ENCODE data around the gene CHCHD4. TPM values are rescaled to one million over a fixed set of nuclear protein-coding genes. Genes with fewer than 3 reads are reported as not detected.

Gene CHCHD4
- total RNA-seq, 1 experiment from 2014 or later = 27.5 TPM

DNA sequence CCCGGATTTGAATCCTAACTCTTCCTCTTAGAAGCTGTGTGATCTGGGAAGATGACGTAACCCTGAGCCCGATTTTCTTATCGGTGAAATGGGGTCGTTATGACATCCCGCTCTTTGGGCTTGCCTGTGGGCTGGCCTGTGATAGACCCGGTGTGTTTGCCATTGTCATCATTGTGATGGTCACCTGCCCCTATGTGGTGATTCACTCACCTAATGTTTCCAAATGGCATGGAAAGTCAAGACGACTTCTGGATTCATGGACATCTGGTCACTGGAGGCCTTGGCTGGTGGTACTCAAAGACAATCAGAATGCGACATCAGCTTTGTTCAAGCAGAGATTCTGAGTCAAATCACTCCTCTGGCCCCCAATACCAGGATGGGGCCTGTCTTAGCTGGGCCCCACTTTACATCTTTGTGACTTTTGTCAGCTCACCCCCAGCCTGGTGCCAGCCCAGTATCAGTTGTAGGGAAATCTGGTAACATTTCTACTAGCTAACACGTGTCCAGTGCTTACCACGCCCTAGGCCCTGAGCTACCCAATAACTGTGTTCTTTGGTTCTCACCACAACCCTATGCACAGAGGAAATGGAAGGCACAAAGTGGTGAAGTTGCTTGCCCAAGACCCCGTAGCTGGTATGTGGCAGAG is 3.0 kb upstream of the CHCHD4 start (continued):
- TF ChIP-seq, protein P1, sequence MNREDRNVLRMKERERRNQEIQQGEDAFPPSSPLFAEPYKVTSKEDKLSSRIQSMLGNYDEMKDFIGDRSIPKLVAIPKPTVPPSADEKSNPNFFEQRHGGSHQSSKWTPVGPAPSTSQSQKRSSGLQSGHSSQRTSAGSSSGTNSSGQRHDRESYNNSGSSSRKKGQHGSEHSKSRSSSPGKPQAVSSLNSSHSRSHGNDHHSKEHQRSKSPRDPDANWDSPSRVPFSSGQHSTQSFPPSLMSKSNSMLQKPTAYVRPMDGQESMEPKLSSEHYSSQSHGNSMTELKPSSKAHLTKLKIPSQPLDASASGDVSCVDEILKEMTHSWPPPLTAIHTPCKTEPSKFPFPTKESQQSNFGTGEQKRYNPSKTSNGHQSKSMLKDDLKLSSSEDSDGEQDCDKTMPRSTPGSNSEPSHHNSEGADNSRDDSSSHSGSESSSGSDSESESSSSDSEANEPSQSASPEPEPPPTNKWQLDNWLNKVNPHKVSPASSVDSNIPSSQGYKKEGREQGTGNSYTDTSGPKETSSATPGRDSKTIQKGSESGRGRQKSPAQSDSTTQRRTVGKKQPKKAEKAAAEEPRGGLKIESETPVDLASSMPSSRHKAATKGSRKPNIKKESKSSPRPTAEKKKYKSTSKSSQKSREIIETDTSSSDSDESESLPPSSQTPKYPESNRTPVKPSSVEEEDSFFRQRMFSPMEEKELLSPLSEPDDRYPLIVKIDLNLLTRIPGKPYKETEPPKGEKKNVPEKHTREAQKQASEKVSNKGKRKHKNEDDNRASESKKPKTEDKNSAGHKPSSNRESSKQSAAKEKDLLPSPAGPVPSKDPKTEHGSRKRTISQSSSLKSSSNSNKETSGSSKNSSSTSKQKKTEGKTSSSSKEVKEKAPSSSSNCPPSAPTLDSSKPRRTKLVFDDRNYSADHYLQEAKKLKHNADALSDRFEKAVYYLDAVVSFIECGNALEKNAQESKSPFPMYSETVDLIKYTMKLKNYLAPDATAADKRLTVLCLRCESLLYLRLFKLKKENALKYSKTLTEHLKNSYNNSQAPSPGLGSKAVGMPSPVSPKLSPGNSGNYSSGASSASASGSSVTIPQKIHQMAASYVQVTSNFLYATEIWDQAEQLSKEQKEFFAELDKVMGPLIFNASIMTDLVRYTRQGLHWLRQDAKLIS (CRISPR knock-in tag; IDR thresholded peaks at IDR 0.05; ENCODE audit: borderline replicate concordance) = no peak
- TF ChIP-seq, protein P2, sequence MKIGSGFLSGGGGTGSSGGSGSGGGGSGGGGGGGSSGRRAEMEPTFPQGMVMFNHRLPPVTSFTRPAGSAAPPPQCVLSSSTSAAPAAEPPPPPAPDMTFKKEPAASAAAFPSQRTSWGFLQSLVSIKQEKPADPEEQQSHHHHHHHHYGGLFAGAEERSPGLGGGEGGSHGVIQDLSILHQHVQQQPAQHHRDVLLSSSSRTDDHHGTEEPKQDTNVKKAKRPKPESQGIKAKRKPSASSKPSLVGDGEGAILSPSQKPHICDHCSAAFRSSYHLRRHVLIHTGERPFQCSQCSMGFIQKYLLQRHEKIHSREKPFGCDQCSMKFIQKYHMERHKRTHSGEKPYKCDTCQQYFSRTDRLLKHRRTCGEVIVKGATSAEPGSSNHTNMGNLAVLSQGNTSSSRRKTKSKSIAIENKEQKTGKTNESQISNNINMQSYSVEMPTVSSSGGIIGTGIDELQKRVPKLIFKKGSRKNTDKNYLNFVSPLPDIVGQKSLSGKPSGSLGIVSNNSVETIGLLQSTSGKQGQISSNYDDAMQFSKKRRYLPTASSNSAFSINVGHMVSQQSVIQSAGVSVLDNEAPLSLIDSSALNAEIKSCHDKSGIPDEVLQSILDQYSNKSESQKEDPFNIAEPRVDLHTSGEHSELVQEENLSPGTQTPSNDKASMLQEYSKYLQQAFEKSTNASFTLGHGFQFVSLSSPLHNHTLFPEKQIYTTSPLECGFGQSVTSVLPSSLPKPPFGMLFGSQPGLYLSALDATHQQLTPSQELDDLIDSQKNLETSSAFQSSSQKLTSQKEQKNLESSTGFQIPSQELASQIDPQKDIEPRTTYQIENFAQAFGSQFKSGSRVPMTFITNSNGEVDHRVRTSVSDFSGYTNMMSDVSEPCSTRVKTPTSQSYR (CRISPR knock-in tag; IDR thresholded peaks at IDR 0.05) = no peak
- TF ChIP-seq, protein P3, sequence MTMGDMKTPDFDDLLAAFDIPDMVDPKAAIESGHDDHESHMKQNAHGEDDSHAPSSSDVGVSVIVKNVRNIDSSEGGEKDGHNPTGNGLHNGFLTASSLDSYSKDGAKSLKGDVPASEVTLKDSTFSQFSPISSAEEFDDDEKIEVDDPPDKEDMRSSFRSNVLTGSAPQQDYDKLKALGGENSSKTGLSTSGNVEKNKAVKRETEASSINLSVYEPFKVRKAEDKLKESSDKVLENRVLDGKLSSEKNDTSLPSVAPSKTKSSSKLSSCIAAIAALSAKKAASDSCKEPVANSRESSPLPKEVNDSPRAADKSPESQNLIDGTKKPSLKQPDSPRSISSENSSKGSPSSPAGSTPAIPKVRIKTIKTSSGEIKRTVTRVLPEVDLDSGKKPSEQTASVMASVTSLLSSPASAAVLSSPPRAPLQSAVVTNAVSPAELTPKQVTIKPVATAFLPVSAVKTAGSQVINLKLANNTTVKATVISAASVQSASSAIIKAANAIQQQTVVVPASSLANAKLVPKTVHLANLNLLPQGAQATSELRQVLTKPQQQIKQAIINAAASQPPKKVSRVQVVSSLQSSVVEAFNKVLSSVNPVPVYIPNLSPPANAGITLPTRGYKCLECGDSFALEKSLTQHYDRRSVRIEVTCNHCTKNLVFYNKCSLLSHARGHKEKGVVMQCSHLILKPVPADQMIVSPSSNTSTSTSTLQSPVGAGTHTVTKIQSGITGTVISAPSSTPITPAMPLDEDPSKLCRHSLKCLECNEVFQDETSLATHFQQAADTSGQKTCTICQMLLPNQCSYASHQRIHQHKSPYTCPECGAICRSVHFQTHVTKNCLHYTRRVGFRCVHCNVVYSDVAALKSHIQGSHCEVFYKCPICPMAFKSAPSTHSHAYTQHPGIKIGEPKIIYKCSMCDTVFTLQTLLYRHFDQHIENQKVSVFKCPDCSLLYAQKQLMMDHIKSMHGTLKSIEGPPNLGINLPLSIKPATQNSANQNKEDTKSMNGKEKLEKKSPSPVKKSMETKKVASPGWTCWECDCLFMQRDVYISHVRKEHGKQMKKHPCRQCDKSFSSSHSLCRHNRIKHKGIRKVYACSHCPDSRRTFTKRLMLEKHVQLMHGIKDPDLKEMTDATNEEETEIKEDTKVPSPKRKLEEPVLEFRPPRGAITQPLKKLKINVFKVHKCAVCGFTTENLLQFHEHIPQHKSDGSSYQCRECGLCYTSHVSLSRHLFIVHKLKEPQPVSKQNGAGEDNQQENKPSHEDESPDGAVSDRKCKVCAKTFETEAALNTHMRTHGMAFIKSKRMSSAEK (CRISPR knock-in tag; IDR thresholded peaks at IDR 0.05; ENCODE audit: borderline replicate concordance) = no peak
- TF ChIP-seq, protein P4, sequence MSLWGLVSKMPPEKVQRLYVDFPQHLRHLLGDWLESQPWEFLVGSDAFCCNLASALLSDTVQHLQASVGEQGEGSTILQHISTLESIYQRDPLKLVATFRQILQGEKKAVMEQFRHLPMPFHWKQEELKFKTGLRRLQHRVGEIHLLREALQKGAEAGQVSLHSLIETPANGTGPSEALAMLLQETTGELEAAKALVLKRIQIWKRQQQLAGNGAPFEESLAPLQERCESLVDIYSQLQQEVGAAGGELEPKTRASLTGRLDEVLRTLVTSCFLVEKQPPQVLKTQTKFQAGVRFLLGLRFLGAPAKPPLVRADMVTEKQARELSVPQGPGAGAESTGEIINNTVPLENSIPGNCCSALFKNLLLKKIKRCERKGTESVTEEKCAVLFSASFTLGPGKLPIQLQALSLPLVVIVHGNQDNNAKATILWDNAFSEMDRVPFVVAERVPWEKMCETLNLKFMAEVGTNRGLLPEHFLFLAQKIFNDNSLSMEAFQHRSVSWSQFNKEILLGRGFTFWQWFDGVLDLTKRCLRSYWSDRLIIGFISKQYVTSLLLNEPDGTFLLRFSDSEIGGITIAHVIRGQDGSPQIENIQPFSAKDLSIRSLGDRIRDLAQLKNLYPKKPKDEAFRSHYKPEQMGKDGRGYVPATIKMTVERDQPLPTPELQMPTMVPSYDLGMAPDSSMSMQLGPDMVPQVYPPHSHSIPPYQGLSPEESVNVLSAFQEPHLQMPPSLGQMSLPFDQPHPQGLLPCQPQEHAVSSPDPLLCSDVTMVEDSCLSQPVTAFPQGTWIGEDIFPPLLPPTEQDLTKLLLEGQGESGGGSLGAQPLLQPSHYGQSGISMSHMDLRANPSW (CRISPR knock-in tag; conservative IDR thresholded peaks at IDR 0.05; ENCODE audit: low read depth) = no peak
- TF ChIP-seq ZNF121 (CRISPR knock-in tag; IDR thresholded peaks at IDR 0.05) = no peak
- no peak for TF ChIP-seq JAZF1 (CRISPR knock-in tag; IDR thresholded peaks at IDR 0.05)

DNA sequence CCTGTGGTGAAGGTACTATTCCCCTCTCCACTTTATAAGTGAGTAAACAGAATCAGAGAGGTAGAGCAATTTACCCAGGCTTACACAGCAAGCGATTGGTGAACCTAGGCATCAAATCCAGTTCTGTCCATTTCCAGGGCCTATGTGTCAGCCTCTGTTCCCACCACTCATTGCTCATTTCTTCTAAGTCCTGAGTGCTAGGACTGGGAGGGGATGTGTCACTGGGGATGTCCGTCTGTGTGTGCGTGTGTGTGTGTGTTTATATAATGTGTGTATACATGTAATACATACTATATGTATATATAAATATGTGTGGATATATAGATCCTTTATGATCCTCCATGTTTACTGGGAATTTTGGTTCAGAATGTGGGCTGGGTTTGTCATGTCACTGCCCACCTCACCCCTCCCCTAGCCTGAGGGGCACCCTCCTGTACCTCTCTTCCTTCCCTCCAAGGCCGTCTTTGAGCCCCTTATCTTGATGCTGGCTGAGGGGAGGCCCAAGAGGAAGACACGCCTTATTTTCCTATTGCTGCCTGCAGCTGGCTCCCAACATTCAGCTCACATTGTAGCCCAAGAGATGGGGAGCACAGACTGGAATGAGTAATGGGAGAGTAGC is 2.3 kb upstream of the CHCHD4 start:
- Mint-ChIP-seq H3K36me3 (peaks cover 26% of the 10 kb centered on the region), H3K27me3 (ENCODE audit: low read depth) (no peaks in the 10 kb centered on the region), H3K4me1 (peaks cover 30% of the 10 kb centered on the region), H3K9me3 (peaks cover 5% of the 10 kb centered on the region), H3K27ac (no peak overlapping the region), H3K4me3 (no peak overlapping the region)
- ATAC-seq (no peak), DNase-seq (ENCODE audit: low spot score) (no peak)
- CTCF ChIA-PET = interaction anchor here (1.3 to 5.6 kb wide), 3 partner anchors 76 to 231 kb away, joined by 5 to 98 read pairs (median 16); no protein-coding TSS in a partner anchor
- POLR2A ChIA-PET = no interaction called here
- TF ChIP-seq SP1 (CRISPR knock-in tag; conservative IDR thresholded peaks at IDR 0.05) (no peak), MXD4 (CRISPR knock-in tag; IDR thresholded peaks at IDR 0.05; ENCODE audit: borderline replicate concordance) (no peak), NR3C1 (CRISPR knock-in tag; conservative IDR thresholded peaks at IDR 0.05; ENCODE audit: low read depth) (no peak), ZNF423 (CRISPR knock-in tag; IDR thresholded peaks at IDR 0.05) (no peak), ELF4 (CRISPR knock-in tag; IDR thresholded peaks at IDR 0.05; ENCODE audit: low read depth) (no peak), TCF7 (CRISPR knock-in tag; IDR thresholded peaks at IDR 0.05; ENCODE audit: low read depth) (no peak), MYBL2 (CRISPR knock-in tag; IDR thresholded peaks at IDR 0.05) (no peak)
- TF ChIP-seq, protein P5, sequence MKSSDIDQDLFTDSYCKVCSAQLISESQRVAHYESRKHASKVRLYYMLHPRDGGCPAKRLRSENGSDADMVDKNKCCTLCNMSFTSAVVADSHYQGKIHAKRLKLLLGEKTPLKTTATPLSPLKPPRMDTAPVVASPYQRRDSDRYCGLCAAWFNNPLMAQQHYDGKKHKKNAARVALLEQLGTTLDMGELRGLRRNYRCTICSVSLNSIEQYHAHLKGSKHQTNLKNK (CRISPR knock-in tag; IDR thresholded peaks at IDR 0.05) = no peak
- TF ChIP-seq, protein P3 (CRISPR knock-in tag; IDR thresholded peaks at IDR 0.05; ENCODE audit: borderline replicate concordance) = no peak
